WTC11 (cell line): ENCODE results near the gene MGMT. TPM values are rescaled to one million over a fixed set of nuclear protein-coding genes. Genes with fewer than 3 reads are reported as not detected.

ENCODE experiments used
- ATAC-seq: fragments of 200-7000 bp; cut with Tn5 transposase; 2 replicates; pipeline ENCODE4 v1.10.0; 2021; ENCODE audit warnings: mild to moderate bottlenecking, moderate library complexity
- CTCF ChIA-PET: fragments of 300-600 bp; sonication (Branson Sonifier 250); formaldehyde crosslinking; loops from one replicate; lab custom pipeline; 2021; ENCODE audit warnings: antibody characterized with exemption; lab: Charles Lee
- POLR2A ChIA-PET: fragments of 350-600 bp; sonication (Branson Sonifier 250); formaldehyde crosslinking; loops from one replicate; lab custom pipeline; 2021; ENCODE audit warnings: antibody characterized with exemption; lab: Charles Lee
- DNase-seq: peaks from one replicate; pipeline ENCODE4 v3.0.0; 2021; ENCODE audit warnings: low spot score
- H3K27ac Mint-ChIP-seq: 2 replicates; pipeline ENCODE4 v1.8.0; 2021; ENCODE audit warnings: mixed read lengths
- H3K27me3 Mint-ChIP-seq: 2 replicates; pipeline ENCODE4 v1.8.0; 2021; ENCODE audit warnings: low read depth, mild to moderate bottlenecking, moderate library complexity, mixed read lengths
- H3K36me3 Mint-ChIP-seq: 2 replicates; pipeline ENCODE4 v1.8.0; 2021; ENCODE audit warnings: mixed read lengths
- H3K4me1 Mint-ChIP-seq: 2 replicates; pipeline ENCODE4 v1.8.0; 2022; ENCODE audit warnings: mixed read lengths
- H3K4me3 Mint-ChIP-seq: 2 replicates; pipeline ENCODE4 v1.8.0; 2021; ENCODE audit warnings: mild to moderate bottlenecking, moderate library complexity, mixed read lengths
- H3K9me3 Mint-ChIP-seq: 2 replicates; pipeline ENCODE4 v1.8.0; 2021; ENCODE audit warnings: mixed read lengths
- CREB1 ChIP-seq: sonication (generic); formaldehyde crosslinking; IDR thresholded peaks from 2 replicates; pipeline ENCODE4 v1.8.0; 2023; ENCODE audit warnings: mild to moderate bottlenecking, missing genetic modification reagents
- ERG ChIP-seq: fragments of 250-450 bp; sonication (Bioruptor Pico); IDR thresholded peaks from 2 replicates; pipeline ENCODE4 v1.8.0; 2021; ENCODE audit warnings: mild to moderate bottlenecking
- FOXP1 ChIP-seq: sonication (generic); formaldehyde crosslinking; IDR thresholded peaks from 2 replicates; pipeline ENCODE4 v1.8.0; 2022; ENCODE audit warnings: missing genetic modification reagents, mild to moderate bottlenecking, moderate library complexity, borderline replicate concordance
- GABPB1 ChIP-seq: sonication (generic); formaldehyde crosslinking; IDR thresholded peaks from 2 replicates; pipeline ENCODE4 v1.8.1; 2023; ENCODE audit warnings: mild to moderate bottlenecking, missing genetic modification reagents
- GRHL2 ChIP-seq: fragments of 250-450 bp; sonication (Bioruptor Pico); IDR thresholded peaks from 2 replicates; pipeline ENCODE4 v1.8.0; 2022; ENCODE audit warnings: mild to moderate bottlenecking, moderate library complexity; ENCODE audit not compliant: insufficient replicate concordance, severe bottlenecking
- GTF2I ChIP-seq: fragments of 250-450 bp; sonication (Bioruptor Pico); conservative IDR thresholded peaks from 2 replicates; pipeline ENCODE4 v1.4.0; 2021; ENCODE audit warnings: mild to moderate bottlenecking
- MXD4 ChIP-seq: fragments of 250-450 bp; sonication (Bioruptor Pico); IDR thresholded peaks from 2 replicates; pipeline ENCODE4 v1.8.0; 2021; ENCODE audit warnings: mild to moderate bottlenecking, moderate library complexity, borderline replicate concordance
- OVOL2 ChIP-seq: fragments of 250-450 bp; sonication (Bioruptor Pico); IDR thresholded peaks from 2 replicates; pipeline ENCODE4 v1.9.0; 2021; ENCODE audit warnings: mild to moderate bottlenecking, borderline replicate concordance
- SP1 ChIP-seq: sonication (generic); formaldehyde crosslinking; conservative IDR thresholded peaks from 2 replicates; pipeline ENCODE4 v1.8.1; 2022; ENCODE audit warnings: missing genetic modification reagents
- STAT6 ChIP-seq: sonication (generic); formaldehyde crosslinking; conservative IDR thresholded peaks from 2 replicates; pipeline ENCODE4 v1.8.1; 2023; ENCODE audit warnings: mild to moderate bottlenecking, low read depth, missing genetic modification reagents, moderate library complexity
- TP53 ChIP-seq: sonication (generic); formaldehyde crosslinking; IDR thresholded peaks from 2 replicates; pipeline ENCODE4 v1.8.1; 2023; ENCODE audit warnings: mild to moderate bottlenecking, missing genetic modification reagents
- ZNF532 ChIP-seq: fragments of 250-450 bp; sonication (Bioruptor Pico); IDR thresholded peaks from 2 replicates; pipeline ENCODE4 v1.9.0; 2021; ENCODE audit warnings: mild to moderate bottlenecking, borderline replicate concordance
- total RNA-seq: library from RNA; stranded (reverse); gene quantifications from 3 replicates; pipeline ENCODE4 v1.2.3, GENCODE V29; 2021
- TF ChIP-seq, protein P1 (sequence below): sonication (generic); formaldehyde crosslinking; IDR thresholded peaks from 2 replicates; pipeline ENCODE4 v1.8.0; 2022; ENCODE audit warnings: missing genetic modification reagents
- TF ChIP-seq, protein P2 (sequence below): sonication (generic); formaldehyde crosslinking; IDR thresholded peaks from 2 replicates; pipeline ENCODE4 v1.8.1; 2022; ENCODE audit warnings: missing genetic modification reagents, borderline replicate concordance
- TF ChIP-seq, protein P3 (sequence below): fragments of 250-450 bp; sonication (Bioruptor Pico); conservative IDR thresholded peaks from 2 replicates; pipeline ENCODE4 v1.9.0; 2021; ENCODE audit warnings: mild to moderate bottlenecking

MGMT gene
- total RNA-seq, 1 experiment from 2014 or later = 11.8 TPM

GRCh38 chr10:129744134-129745111 is 277.4 kb downstream of the MGMT start:
- no peak for TF ChIP-seq GABPB1 (CRISPR knock-in tag)
- TF ChIP-seq, protein P1, sequence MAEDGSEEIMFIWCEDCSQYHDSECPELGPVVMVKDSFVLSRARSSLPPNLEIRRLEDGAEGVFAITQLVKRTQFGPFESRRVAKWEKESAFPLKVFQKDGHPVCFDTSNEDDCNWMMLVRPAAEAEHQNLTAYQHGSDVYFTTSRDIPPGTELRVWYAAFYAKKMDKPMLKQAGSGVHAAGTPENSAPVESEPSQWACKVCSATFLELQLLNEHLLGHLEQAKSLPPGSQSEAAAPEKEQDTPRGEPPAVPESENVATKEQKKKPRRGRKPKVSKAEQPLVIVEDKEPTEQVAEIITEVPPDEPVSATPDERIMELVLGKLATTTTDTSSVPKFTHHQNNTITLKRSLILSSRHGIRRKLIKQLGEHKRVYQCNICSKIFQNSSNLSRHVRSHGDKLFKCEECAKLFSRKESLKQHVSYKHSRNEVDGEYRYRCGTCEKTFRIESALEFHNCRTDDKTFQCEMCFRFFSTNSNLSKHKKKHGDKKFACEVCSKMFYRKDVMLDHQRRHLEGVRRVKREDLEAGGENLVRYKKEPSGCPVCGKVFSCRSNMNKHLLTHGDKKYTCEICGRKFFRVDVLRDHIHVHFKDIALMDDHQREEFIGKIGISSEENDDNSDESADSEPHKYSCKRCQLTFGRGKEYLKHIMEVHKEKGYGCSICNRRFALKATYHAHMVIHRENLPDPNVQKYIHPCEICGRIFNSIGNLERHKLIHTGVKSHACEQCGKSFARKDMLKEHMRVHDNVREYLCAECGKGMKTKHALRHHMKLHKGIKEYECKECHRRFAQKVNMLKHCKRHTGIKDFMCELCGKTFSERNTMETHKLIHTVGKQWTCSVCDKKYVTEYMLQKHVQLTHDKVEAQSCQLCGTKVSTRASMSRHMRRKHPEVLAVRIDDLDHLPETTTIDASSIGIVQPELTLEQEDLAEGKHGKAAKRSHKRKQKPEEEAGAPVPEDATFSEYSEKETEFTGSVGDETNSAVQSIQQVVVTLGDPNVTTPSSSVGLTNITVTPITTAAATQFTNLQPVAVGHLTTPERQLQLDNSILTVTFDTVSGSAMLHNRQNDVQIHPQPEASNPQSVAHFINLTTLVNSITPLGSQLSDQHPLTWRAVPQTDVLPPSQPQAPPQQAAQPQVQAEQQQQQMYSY (CRISPR knock-in tag) = no peak
- no peak for TF ChIP-seq ZNF532
- no peak for TF ChIP-seq TP53 (CRISPR knock-in tag)
- ChIA-PET POLR2A (no interaction called here), CTCF (interaction anchor here (1.0 kb wide), 1 partner anchor 188 kb away, joined by 3 read pairs; no protein-coding TSS in a partner anchor)
- Mint-ChIP-seq H3K27me3 (no peaks in the 10 kb centered on the region), H3K36me3 (peaks cover 14% of the 10 kb centered on the region), H3K4me1 (0 out of 2 replicates have a peak, but pooled peaks cover 2% of the 10 kb centered on the region), H3K27ac (no peak overlapping the region), H3K9me3 (peaks cover 26% of the 10 kb centered on the region), H3K4me3 (no peak overlapping the region)
- DNase-seq (peak; percentile 7), ATAC-seq (no peak)

DNA sequence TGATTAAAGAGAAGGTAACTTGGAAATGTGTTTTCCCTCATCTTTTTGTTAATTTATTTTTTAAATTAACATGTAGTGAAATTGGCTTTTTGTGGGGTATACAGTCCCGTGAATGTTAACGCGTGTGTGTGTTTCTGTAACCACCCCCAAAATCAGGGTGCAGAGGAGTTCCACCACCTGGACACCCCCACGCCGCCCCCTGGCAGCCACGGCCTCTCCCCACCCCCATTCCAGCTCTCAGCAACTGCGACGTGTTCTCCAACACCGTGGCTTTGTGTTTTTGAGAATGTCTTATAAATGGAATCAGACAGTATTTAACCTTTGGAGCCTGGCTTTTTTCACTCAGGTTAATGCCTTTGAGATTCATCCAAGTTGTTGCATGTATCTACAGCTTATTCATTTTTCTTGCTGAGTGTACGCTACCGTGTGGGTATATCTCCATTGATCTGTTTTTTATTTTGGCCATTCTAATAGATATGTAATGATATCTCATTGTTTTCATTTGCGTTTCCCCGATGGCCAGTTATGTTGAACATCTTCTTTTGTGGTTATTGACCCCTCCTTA is 278.2 kb downstream of the MGMT start:
- Mint-ChIP-seq H3K4me3 (no peak overlapping the region), H3K27me3 (no peaks in the 10 kb centered on the region), H3K36me3 (peaks cover 16% of the 10 kb centered on the region), H3K27ac (no peak overlapping the region), H3K9me3 (peaks cover 26% of the 10 kb centered on the region), H3K4me1 (0 out of 2 replicates have a peak, but pooled peaks cover 2% of the 10 kb centered on the region)
- ATAC-seq = no peak
- ChIA-PET POLR2A (no interaction called here), CTCF (interaction anchor here (0.7 to 1.0 kb wide), 2 partner anchors 187 to 334 kb away, joined by 3 read pairs; no protein-coding TSS in a partner anchor)
- DNase-seq = peak; percentile 1
- TF ChIP-seq GTF2I (CRISPR knock-in tag) (no peak), MXD4 (CRISPR knock-in tag) (no peak), CREB1 (CRISPR knock-in tag) (no peak), STAT6 (CRISPR knock-in tag) (no peak), GRHL2 (CRISPR knock-in tag) (no peak), FOXP1 (no peak), OVOL2 (no peak), SP1 (no peak), ERG (CRISPR knock-in tag) (no peak)
- TF ChIP-seq, protein P2, sequence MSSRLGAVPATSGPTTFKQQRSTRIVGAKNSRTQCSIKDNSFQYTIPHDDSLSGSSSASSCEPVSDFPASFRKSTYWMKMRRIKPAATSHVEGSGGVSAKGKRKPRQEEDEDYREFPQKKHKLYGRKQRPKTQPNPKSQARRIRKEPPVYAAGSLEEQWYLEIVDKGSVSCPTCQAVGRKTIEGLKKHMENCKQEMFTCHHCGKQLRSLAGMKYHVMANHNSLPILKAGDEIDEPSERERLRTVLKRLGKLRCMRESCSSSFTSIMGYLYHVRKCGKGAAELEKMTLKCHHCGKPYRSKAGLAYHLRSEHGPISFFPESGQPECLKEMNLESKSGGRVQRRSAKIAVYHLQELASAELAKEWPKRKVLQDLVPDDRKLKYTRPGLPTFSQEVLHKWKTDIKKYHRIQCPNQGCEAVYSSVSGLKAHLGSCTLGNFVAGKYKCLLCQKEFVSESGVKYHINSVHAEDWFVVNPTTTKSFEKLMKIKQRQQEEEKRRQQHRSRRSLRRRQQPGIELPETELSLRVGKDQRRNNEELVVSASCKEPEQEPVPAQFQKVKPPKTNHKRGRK (CRISPR knock-in tag) = no peak
- TF ChIP-seq, protein P3, sequence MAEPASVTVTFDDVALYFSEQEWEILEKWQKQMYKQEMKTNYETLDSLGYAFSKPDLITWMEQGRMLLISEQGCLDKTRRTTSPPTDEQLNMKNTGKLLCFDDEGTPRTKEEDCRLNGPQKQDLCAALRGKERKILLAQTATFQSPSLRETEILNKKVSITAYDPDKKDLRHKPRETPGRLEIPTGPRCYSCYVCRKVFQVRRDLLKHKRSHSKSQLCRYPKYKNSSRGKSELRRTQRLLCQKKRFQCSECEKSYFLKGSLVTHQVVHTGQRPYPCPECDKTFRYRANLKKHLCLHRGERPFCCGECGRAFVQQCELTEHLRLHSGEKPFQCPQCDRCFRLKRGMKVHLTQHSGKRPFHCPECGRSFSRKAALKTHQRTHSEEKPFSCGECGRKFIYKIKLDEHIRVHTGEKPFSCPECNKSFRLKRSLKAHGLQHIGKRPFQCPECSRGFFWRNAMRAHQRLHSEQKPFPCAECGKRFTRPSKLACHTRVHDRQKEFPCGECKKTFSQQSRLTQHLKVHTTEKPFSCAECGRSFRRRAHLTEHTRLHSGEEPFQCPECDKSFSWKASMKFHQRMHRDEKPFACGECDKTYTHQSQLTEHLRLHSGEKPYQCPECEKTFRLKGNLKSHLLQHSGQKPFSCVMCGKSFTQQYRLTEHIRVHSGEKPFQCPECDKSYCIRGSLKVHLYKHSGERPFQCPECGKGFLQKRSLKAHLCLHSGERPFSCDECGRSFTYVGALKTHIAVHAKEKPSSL = no peak
